Ishikawa (cell line): ENCODE data around the gene OSTF1.

Experiments used
- CEBPB ChIP-seq: IDR thresholded peaks from 2 replicates; pipeline ENCODE4 v1.6.1; 2012
- CREB1 ChIP-seq: IDR thresholded peaks from 2 replicates; pipeline ENCODE4 v1.6.1; 2012; ENCODE audit warnings: low read depth
- EGR1 ChIP-seq: IDR thresholded peaks from 2 replicates; pipeline ENCODE4 v1.6.1; 2012
- EP300 ChIP-seq: IDR thresholded peaks from 2 replicates; pipeline ENCODE4 v1.6.1; 2012; ENCODE audit warnings: borderline replicate concordance
- FOXM1 ChIP-seq: IDR thresholded peaks from 2 replicates; pipeline ENCODE4 v1.6.1; 2012; ENCODE audit warnings: low read depth, borderline replicate concordance
- NFIC ChIP-seq: IDR thresholded peaks from 2 replicates; pipeline ENCODE4 v1.6.1; 2012
- RAD21 ChIP-seq: IDR thresholded peaks from 2 replicates; pipeline ENCODE4 v1.6.1; 2012; ENCODE audit warnings: low read depth
- TAF1 ChIP-seq: IDR thresholded peaks from 2 replicates; pipeline ENCODE4 v1.6.1; 2012; ENCODE audit warnings: low read depth, mild to moderate bottlenecking
- TCF12 ChIP-seq: IDR thresholded peaks from 2 replicates; pipeline ENCODE4 v1.6.1; 2012; ENCODE audit warnings: low read depth
- TEAD4 ChIP-seq: IDR thresholded peaks from 2 replicates; pipeline ENCODE4 v1.6.1; 2012
- YY1 ChIP-seq: IDR thresholded peaks from 2 replicates; pipeline ENCODE4 v1.6.1; 2012; ENCODE audit warnings: low read depth
- ZBTB7A ChIP-seq: IDR thresholded peaks from 2 replicates; pipeline ENCODE4 v1.6.1; 2012; ENCODE audit warnings: low read depth
- TF ChIP-seq, protein P1 (sequence below): IDR thresholded peaks from 2 replicates; pipeline ENCODE4 v1.6.1; 2012; ENCODE audit warnings: low read depth, mild to moderate bottlenecking
- TF ChIP-seq, protein P2 (sequence below): IDR thresholded peaks from 2 replicates; pipeline ENCODE4 v1.6.1; 2012
- TF ChIP-seq, protein P3 (sequence below): IDR thresholded peaks from 2 replicates; pipeline ENCODE4 v1.6.1; 2012

OSTF1 gene, protein sequence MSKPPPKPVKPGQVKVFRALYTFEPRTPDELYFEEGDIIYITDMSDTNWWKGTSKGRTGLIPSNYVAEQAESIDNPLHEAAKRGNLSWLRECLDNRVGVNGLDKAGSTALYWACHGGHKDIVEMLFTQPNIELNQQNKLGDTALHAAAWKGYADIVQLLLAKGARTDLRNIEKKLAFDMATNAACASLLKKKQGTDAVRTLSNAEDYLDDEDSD

DNA sequence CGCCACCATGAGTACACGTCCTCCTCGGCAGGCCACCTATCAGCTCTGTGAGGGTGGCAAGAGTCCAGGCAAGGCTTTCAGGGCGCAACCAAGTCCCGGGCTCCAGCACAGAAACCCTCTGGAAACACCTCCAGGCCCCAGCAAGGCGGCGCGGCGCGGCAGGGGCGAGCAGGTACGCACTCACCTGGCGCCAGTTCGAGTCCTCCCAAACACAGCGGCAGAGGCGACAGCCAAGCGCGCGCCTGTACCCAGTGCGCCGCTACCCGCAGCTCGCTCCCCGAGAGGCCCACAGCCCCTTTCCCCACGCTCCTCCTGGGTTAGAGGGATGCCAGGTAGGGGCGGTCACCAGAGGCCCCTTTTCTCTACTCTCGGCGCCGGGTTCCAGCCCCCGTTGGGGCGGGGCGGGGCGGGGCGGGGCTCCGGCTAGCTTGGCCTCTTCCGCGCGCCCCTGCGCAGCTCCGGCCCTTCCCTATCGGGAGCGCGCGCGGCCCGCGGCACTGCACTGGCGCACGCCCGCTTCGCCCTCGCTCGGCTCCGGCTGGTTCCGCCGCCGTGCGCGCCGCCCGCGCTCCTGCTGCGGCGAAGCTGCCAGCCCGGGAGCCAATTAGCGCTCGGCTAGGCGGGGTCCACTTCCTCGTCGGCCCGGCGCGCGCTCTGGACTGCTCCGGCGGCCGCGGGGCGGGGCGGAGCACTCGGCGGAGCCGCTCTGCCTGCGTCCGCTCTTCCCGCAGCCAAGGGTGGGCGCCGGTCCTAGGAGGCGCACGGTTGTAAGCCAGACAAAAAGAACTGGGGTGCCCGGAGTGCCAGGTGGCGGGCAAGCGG lies at the start of gene OSTF1, which contains the start of gene NMRK1:
Gene OSTF1, plus strand, starts transcription at position 691 of the 822 bp plus-strand sequence. CDS start 179 bp downstream, outside the sequence.
Gene NMRK1, minus strand, starts transcription at position 332 of the 822 bp plus-strand sequence. CDS start 5,040 bp downstream, outside the sequence.
- TF ChIP-seq, protein P1, sequence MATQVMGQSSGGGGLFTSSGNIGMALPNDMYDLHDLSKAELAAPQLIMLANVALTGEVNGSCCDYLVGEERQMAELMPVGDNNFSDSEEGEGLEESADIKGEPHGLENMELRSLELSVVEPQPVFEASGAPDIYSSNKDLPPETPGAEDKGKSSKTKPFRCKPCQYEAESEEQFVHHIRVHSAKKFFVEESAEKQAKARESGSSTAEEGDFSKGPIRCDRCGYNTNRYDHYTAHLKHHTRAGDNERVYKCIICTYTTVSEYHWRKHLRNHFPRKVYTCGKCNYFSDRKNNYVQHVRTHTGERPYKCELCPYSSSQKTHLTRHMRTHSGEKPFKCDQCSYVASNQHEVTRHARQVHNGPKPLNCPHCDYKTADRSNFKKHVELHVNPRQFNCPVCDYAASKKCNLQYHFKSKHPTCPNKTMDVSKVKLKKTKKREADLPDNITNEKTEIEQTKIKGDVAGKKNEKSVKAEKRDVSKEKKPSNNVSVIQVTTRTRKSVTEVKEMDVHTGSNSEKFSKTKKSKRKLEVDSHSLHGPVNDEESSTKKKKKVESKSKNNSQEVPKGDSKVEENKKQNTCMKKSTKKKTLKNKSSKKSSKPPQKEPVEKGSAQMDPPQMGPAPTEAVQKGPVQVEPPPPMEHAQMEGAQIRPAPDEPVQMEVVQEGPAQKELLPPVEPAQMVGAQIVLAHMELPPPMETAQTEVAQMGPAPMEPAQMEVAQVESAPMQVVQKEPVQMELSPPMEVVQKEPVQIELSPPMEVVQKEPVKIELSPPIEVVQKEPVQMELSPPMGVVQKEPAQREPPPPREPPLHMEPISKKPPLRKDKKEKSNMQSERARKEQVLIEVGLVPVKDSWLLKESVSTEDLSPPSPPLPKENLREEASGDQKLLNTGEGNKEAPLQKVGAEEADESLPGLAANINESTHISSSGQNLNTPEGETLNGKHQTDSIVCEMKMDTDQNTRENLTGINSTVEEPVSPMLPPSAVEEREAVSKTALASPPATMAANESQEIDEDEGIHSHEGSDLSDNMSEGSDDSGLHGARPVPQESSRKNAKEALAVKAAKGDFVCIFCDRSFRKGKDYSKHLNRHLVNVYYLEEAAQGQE, result no peak
- TF ChIP-seq ZBTB7A (no peak), TCF12 (no peak), NFIC (0 out of 2 replicates have a peak, but pooled peaks have one; percentile 39), YY1 (0 out of 2 replicates have a peak, but pooled peaks have one; percentile 37), EGR1 (no peak), EP300 (0 out of 2 replicates have a peak, but pooled peaks have one; percentile 16), TAF1 (peak; percentile 57; the same call in 1 of the 2 replicates), CEBPB (no peak), FOXM1 (no peak), RAD21 (no peak), TEAD4 (0 out of 2 replicates have a peak, but pooled peaks have one; percentile 15), CREB1 (no peak)
- TF ChIP-seq, protein P2, sequence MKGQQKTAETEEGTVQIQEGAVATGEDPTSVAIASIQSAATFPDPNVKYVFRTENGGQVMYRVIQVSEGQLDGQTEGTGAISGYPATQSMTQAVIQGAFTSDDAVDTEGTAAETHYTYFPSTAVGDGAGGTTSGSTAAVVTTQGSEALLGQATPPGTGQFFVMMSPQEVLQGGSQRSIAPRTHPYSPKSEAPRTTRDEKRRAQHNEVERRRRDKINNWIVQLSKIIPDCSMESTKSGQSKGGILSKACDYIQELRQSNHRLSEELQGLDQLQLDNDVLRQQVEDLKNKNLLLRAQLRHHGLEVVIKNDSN, result no peak
- TF ChIP-seq, protein P3, sequence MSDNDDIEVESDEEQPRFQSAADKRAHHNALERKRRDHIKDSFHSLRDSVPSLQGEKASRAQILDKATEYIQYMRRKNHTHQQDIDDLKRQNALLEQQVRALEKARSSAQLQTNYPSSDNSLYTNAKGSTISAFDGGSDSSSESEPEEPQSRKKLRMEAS, result peak; percentile 41

DNA sequence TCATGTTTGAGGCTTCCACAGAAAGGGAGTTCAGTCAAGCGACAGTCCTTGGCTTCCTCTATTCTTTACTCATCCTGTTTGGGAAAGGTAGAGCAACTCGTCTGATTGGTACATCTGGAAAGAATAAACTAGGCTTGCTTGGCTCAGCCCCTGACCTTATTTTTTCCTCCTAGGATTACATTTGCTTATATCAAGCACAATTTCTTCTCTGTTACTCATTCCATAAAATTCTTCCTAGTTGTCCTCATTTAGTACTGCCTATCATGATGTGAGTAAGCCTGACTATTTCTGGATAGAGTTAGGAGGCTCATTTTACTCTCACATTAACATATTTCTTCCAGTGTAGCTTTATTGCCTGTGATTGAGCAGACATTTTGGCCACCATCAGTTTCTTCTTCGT lies 49.3 kb upstream of the OSTF1 start:
- TF ChIP-seq EP300 (no peak), CEBPB (no peak), YY1 (no peak), ZBTB7A (no peak), TAF1 (no peak), TEAD4 (no peak), CREB1 (no peak), RAD21 (no peak), TCF12 (no peak), EGR1 (no peak)
- TF ChIP-seq, protein P1, result no peak
- TF ChIP-seq, protein P2, result no peak

DNA sequence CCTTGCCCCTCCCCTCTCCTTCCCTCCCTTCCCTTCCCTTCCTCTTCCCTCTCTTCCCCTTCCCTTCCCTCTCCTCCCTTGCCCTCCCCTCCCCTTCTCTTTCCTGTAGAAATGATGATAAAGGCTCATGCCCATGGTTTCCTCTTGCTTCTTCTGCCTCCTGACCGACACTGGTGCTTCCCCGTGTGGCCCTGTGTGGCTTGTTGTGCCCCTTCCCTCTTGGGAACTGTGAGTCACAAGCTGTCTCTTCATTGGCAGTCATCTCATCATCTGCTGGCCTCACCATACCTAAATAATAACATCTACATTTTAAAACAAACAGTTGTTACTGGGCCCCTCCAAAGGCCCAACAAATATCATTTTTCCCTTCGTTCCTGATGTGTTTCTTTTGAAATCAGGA lies 48.5 kb upstream of the OSTF1 start:
- TF ChIP-seq ZBTB7A, result no peak
- TF ChIP-seq EGR1, result no peak
- no peak for TF ChIP-seq CEBPB
- no peak for TF ChIP-seq NFIC
- TF ChIP-seq YY1, result no peak
- no peak for TF ChIP-seq EP300
- no peak for TF ChIP-seq TEAD4
- no peak for TF ChIP-seq TCF12
- no peak for TF ChIP-seq CREB1

DNA sequence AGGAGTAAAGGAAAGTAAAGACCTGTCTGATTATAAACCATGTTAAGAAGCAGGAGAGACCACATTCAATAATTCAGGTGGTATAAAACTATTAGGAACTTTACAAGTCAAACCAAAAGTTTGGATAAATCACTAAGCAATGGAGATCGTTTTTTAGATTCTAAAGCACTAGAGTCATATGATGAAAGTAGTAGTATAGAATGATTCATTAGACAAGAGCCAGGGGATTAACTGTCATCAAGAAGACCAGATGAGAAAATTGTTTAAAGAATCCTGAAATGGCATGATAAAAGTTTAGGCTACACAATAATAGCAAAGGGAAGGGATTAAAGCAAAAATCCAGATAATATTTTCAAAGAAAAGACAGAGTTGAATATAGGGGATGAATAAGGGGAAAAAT lies 47.3 kb upstream of the OSTF1 start:
- no peak for TF ChIP-seq ZBTB7A
- no peak for TF ChIP-seq TAF1
- TF ChIP-seq, protein P3, result no peak
- TF ChIP-seq YY1, result no peak
- no peak for TF ChIP-seq TCF12
- TF ChIP-seq, protein P1, result no peak
- no peak for TF ChIP-seq CREB1
- no peak for TF ChIP-seq FOXM1
- TF ChIP-seq, protein P2, result no peak
- no peak for TF ChIP-seq EP300
- no peak for TF ChIP-seq NFIC
- no peak for TF ChIP-seq RAD21
- no peak for TF ChIP-seq CEBPB
- no peak for TF ChIP-seq TEAD4
- TF ChIP-seq EGR1, result no peak
